SH-SY5Y (cell line): Measurements from ENCODE around the gene SPACA7.

Experiments
- GATA2 ChIP-seq: IDR thresholded peaks from 2 replicates; pipeline ENCODE4 v1.6.1; 2011; ENCODE audit warnings: mild to moderate bottlenecking, low read depth, low read length
- GATA3 ChIP-seq: IDR thresholded peaks from 2 replicates; pipeline ENCODE4 v1.6.1; 2011; ENCODE audit warnings: low read depth, mild to moderate bottlenecking, low read length, moderate library complexity

The SPACA7 gene

DNA sequence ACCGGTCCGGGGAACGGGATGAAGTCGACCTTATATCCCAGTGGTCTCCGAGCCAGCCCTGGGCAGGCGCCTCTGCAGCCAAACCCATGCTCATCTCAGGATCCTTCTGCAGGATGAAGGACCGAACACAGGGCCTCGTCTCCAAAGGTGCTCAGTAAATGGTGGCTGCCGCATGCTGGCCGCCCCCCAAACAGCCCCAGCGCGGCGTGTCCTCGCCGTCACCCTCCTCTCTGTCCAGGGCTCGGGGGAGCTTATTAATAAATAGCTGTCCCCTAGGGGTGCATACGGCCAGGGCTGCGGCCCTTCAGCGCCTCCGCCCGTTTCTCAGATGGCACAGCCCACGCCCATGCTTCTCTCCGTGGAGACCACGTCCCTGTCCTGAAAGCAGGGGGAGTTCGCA, 32.6 kb upstream of the SPACA7 start:
- TF ChIP-seq GATA2 (no peak), GATA3 (no peak)

DNA sequence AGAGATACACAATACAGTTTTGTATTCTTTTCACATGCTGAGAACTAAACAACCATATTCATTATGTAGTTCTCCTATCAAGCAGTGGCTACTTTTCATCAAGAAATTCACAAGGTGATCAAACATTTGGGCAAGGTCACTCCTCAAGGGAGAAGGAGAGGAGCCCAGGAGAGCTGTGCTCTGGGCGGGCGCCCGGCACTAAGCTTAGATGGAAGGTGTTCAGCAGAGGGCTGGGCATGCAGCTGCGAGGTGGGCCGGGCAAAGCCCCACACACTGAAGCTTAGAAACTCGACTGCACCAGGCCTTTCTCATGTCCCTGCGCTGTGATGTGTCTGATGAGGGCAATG, 30.4 kb upstream of the SPACA7 start:
- no peak for TF ChIP-seq GATA3
- no peak for TF ChIP-seq GATA2

DNA sequence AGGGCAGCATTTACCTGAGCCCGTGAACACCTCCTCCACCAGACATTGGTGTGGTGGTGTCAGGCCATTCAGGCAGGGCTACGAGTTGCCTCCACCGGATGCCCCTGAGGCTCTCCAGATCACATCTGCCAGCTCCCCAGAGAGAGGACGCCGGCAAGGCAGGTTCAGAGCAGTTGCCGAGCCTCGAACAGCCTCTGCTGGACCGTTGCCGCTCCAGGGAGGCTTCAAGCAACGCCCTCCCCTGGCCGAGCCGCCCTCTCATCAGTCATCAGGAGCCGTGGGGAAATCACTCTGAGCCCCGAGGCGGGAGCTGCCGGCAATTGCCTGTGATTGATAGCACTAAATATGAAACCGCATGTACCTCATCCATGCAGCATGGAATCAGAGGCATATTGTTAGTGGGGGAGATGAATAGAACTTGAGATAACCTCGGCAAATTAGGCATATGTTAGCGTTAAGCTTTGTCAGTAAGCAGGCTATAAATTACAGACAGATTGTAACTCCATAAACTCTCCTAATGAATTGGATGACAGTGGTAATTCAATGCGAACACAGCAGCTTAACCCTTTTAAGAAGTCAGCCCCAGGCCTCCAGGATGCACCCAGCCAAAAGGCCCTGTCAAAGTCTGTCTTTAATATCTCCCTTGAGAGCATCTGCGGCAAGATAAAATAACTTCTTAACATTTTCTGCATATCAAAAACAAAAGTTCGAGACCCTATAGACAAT, 29.8 kb upstream of the SPACA7 start:
- TF ChIP-seq GATA3 (no peak), GATA2 (no peak)

DNA sequence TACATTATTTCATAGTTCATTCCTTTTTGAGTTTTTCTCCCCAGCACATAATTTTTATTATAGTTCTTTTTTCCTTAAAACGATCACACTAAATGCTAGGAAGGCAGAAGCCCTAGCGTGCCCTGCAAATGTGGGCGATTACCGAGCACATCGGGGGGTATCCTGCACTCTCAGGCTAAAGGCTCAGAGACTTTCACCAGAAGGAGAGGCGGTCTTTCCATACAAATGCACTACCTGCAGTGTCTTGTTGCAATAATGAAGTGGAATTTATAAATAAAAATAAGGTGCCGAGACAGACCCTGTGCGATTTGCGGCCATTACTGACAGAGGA, 29.3 kb upstream of the SPACA7 start:
- TF ChIP-seq GATA2 (no peak), GATA3 (no peak)

DNA sequence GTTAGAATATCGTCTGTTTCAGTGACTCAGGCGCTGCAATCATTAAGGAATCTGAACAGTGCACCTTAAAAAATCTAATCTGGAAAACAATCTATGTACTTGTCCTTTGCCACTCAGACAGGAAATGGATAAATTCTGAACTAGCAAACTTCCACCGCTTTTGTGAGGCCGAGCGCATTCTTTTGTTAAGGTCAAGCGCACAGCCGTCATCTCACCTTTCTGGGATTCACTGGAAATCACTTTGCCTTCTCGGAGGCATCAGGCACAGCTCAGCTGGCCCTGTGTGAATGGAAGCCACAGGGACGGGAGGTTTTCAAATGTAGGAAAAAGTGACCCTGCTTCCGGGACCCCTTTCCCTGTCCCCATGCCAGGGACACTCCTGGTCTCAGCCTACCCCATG, 28.2 kb upstream of the SPACA7 start:
- TF ChIP-seq GATA2 (no peak), GATA3 (no peak)

DNA sequence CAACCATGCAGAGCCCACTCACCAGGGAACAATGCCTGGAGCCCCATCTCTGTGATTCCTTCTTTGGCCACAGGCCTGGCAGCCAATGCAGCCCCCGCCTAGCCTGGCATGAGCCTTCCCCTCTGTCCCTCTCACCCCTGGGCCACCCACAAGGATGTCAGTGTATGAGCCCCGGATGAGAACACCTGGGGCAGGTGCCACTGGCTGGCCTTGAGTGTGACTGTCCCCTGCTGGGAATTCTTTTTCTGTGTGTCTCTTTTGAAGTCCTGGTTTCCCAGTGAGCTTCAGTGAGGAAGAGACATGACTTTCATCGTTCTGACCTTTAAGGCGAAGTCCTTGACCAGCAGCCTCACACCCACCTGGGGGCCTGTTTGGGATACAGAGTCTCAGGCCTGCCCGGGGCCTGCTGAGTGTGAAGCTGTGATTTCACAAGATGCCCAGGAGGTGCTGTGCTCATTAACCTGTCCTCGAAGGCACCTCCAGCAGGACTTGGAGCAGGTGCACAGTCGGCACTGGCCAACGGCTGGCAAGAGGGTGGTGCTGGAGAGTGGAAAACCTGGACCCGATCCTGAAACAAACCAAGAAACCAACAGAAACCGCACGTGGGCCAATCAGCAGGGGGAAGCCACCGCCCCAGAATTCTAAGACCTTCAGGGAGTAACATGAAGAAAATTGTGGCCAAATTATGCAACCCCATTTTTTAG, 27.4 kb upstream of the SPACA7 start:
- TF ChIP-seq GATA2 (no peak), GATA3 (no peak)

DNA sequence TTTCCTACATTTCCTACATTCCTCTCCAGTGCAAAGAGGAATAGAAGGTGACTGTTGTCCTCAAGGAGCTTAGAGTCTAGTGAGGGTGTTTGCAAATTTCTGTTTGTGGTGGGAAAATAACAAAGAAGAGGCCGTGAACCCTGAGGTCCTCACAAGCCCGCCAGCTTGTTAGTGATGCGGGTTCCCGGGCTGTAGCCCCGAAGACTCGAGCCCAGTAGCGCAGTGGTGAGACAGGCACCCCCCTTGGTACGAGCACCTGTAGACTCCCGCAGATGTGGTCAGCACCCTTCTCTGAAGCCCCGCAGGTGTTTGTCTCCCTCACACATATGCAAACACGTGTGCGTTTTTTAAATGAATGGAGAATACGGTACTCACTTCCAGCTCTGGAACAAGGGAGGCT, 26.5 kb upstream of the SPACA7 start:
- no peak for TF ChIP-seq GATA3
- TF ChIP-seq GATA2: no peak

DNA sequence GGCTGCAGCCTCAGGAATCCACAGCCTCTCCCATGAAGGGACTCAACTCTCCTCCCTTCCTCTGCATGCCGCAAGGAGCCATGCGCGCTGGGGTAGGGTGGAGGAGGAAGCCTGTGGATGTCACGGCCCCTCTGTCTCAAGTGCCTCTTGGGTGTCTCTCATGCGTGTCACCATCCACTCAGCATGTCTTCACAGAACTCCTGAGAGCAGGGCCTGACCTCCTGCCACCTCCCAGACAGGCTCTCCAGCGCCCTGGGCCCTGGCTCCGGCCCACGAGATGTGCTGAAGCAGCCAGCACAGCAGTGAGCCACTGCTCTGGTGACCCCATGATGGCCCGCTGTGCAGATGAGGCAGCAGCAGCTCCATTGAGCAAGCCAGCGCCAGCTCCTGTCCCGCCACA, 25.9 kb upstream of the SPACA7 start:
- no peak for TF ChIP-seq GATA2
- TF ChIP-seq GATA3: no peak

DNA sequence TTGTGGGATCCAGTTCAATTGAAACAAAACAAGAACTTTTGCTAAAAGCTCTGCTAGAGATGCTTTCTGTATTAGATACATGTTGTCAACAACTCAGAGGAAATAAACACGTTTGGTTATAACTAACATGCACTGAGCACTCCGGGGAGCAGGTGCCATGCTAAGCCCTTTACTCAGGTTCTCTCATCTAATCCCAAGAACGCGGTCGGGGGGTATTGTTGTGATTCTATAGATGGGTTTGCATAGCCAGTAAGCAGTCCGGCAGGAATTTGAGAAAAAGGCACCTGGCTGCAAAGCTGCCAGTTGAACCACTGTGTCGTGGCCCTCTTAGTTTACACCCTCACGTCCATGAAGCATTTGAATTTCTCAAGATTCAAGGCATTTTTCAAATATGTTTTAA, 24.3 kb upstream of the SPACA7 start:
- TF ChIP-seq GATA3: no peak
- TF ChIP-seq GATA2: no peak

DNA sequence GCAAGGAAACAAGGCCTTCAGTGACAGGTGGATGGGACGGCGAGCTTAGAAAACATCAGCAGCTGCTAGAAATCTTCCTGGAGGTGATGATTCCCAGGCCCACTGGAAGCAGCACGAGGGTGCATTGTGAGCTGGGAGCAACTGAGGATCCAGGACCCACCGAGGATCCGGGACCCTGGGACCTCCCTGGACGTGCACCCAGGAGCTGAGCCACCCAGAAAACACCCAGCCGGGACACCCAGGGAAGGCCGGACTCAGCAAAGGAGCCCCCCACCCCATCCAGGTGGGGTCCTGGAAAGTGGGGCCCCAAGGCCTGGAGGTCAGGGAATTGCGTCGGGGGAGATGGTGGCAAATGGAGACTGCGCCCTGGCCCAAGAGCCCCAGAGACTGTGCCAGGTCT, 22.3 kb upstream of the SPACA7 start:
- TF ChIP-seq GATA3 (no peak), GATA2 (no peak)

DNA sequence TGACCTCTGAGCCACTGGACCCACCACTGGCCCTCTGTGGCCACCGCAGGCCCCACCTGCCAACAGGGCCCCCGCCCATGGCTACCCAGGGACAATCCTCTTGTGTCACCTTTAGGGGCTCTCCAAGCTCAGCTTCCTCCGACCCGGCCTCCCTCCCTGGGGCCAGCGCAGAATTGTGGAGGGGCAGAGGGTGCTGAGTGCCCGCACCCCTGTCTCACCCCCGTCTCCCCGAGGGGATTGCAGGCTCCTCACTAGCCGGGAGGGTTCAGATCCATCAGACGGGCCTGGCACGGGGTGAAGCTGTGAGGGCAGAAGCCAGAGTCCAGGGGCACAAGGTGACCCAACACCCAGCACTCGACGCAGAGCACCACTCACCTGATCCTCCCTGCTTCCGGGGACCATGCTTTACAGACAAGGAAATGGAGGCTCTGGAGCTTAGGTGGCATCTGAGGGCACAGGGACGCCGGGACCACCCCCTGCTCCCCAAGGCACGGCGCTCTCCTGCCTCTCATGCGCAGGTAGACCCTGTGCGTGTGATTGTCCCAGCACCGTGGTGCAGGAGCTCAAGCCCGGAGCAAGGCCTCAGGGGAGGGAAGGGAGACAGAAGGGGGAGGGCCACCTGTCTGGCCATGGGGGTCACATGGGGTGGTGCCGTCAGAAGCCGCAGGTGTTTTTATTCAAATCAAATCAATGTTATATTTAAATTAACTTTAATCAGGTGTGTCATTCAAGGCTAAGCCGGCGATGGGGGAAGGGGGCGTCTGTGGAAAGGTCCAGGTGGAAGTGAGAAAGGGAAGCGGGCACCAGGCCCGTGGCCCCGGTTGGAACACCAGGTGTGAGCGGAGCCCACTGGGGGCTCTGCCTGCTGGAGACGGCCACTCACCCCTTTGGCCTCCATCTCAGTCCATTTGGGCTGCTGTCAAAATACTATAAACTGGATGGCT, 21.6 kb upstream of the SPACA7 start:
- TF ChIP-seq GATA2 (no peak), GATA3 (no peak)

DNA sequence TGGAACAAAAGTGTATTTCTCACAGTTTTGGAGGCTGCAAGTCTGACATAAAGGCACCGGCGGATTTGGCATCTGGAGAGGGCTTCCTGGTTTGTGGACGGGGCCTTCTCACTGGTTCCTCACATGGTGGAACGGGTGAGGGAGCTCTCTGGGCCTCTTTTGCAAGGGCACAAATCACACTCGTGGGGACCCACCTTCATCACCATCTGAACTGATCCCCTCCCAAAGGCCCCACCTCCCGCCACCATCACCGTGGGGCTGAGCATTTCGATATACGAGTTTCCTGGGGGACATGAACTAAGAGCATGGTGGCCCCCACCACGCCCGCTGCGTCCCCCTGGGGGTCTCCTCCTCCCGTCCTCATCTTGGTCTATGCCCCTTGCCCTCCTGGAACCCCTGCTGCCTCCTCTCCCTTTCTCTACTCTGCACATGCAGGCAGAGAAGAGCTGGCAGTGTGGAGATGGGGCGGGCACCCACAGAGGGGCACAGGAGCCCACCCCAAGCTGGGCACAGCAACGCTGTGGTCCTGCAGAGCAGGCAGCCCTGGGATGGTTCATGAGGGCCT, 20.8 kb upstream of the SPACA7 start:
- no peak for TF ChIP-seq GATA2

DNA sequence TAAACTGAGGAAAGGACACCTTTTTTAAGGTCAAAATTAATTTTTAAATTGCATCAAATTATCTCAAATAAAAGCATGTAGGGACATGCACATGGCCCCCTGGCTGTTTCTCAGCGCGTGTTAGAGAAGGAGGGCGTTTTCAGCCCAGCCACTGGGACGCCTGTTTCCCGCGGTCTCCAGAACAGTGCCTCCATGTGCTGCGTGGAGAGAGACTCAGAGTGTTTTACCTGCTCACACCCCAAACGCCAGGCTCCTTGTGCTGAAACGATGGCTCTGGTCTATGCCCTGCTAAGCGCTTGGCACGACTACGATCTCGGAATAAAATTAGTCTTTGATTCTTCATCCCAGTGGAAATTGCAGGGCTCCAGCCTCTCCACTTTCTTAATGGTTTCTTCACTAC, 20.0 kb upstream of the SPACA7 start:
- TF ChIP-seq GATA3: no peak
- no peak for TF ChIP-seq GATA2

DNA sequence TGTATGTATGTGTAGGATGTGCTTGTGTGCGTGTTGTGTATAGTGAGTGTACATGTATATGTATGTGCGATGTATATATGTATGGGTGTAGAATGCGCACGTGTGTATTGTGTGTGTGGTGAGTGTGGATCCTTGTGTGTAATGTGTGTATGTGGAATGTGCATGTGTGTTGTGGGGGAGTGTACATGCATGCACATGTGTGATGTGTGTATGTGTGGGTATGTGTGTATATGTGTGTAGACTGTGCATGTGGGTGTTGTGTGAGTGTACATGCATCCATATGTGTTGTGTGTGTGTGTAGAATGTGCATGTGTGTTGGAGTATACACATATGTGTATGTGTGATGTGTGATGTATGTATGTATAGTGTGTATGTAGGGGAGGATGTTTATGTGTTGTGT, 18.0 kb upstream of the SPACA7 start:
- TF ChIP-seq GATA2 (no peak), GATA3 (no peak)
